Stimulated activated CD4-positive, alpha-beta T cell treated with anti-CD3 and anti-CD28 coated beads, TNF-alpha, amount 100 ng/mL, for 1 hour (primary cell): ENCODE measurements around the gene CSE1L.
"Not testable (repeated sequence)": the region's sequence is repeated elsewhere in the genome, so short reads cannot be mapped to it uniquely, and the experiment has no call there.

Source experiments
- DNase-seq, 3 donors: peaks; one replicate each; pipeline ENCODE4 v3.0.0-alpha.2; 2020; ENCODE audit warnings: low read depth in 3 of 3, low spot score in 1 of 3

The CSE1L gene

DNA sequence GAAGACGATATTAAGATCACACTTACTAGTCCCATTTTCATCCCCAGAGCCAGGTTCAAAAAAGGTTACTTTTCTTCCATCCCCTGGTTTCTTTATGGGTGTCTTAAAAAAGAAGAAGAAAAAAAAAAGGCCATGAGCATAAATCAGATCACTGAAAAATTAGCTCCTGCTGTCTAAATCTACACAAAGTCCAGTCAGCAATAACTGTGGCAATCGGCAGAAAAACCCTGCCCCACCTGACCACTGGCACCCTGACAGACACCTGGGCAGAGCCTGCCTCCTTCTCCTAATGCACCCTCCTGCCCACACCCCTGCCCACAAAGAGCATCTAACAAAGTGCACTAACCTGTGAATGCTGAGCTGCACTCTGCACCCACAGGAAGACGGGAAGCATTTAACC is 72.2 kb downstream of the CSE1L start:
- DNase-seq = no peak

DNA sequence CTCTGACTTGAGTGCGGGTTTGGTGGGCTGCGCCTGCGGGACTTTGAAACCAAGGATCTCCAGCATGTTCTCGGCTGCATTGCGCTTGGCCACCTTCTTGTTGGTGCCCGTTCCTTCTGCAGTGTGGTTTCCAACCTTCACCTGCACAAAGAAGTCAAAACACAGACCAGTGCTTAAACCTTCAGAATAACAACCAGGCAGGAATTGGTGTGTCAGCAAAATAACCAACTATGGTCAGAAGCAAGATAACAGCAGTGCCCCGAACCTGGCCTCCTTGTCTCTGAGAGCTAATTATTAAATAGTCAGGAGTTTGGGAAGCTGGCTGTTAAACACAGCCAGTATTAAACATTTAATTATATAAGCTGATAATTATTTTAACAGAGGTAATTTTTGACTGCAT is 73.9 kb downstream of the CSE1L start:
- DNase-seq = no peak

DNA sequence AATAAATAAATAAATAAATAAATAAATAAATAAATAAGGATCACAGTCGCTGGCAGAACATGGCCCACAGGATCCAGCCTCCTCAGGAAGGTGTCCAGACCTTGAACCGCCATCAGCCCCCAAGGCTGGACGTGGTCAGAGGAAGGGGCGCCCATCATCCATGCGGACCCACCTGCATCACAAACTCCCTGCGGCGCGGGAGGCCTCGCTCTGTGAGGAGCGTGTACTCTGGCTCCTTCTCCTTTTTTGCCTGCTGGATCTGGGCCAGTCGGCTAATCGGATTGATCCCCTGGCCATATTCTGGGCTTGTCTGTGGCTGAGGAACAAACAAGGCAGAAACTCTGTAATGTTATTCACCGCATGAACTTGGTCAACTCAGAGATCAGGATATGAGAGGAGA is 76.8 kb downstream of the CSE1L start:
- DNase-seq = no peak

DNA sequence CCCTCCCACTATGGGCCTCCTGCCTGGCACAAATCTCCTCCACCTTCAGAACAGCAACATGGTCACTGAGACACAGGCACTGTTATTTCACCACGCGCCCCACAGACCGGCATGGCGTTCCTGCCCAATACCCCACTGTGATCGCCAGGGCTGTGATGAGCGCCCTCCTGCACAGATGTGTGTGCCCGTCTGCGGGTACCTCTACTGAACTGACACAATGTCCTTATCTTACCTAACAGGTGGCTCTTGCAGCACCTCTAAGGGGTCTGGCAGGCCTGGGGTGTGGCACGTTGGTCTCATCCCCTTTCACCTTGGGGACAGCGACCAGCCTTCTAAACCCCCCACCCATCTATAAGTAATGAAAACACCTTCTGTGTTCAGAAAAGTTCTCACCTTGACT is 77.9 kb downstream of the CSE1L start:
- DNase-seq = no peak

DNA sequence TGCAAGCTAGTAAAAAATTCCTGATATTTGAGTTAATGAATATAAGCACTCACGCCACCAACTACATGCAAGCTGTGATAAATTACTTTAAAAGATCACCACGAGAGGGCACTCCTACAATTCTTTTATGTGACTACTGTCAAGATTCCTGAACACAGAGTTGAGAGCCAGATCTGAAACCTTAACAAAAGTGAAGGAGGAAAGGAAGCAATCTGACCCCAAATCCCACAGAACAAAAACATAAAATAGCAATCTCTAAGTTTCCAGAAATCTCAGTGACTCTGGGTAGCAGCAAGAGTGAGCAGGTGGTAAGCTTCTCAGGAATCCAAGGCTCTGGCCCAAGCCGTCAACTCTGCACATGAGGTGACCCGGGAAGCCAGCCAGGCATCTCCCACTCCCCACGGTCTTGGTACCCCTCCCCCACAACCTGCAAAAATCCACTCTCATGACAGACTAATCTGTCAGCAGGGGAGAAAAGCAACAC is 86.9 kb downstream of the CSE1L start:
- no peak for DNase-seq

DNA sequence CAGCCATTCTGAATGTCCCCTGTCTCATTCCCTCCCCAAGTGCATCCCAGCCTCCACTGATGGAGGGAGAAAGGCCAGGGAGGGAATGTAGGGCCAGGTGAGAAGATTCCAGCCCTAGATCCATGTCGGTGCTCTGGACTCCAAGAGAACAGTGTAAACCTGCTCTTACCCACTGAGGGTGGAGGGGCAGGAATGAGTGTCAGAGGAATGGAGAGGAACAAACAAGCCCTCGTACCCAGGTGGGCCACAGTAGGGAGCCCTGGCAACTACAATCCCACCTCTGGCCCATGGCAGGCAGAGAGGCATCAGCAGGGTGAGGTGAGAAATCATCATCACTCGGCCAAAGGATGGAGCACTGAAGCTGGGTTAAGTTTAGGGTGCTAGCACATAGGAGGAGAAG is 87.5 kb downstream of the CSE1L start:
- no peak for DNase-seq

DNA sequence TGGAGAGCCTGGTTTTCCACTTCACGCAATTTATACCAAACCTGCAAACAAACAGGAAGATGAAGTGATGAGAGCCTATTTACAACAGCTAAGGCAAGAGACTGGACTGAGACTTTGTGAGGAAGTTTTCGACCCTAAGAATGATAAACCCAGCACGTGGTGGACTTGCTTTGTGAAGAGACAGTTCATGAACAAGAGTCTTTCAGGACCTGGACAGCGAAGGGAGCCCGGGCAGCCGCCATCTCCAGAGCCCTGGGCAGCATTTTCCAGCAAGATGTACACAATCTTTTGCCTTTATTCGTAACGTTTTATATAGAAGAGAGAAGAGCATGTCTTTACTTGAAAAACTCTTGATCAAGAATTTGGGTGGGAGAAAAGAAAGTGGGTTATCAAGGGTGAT is 88.7 kb downstream of the CSE1L start:
- DNase-seq = not testable (repeated sequence)

DNA sequence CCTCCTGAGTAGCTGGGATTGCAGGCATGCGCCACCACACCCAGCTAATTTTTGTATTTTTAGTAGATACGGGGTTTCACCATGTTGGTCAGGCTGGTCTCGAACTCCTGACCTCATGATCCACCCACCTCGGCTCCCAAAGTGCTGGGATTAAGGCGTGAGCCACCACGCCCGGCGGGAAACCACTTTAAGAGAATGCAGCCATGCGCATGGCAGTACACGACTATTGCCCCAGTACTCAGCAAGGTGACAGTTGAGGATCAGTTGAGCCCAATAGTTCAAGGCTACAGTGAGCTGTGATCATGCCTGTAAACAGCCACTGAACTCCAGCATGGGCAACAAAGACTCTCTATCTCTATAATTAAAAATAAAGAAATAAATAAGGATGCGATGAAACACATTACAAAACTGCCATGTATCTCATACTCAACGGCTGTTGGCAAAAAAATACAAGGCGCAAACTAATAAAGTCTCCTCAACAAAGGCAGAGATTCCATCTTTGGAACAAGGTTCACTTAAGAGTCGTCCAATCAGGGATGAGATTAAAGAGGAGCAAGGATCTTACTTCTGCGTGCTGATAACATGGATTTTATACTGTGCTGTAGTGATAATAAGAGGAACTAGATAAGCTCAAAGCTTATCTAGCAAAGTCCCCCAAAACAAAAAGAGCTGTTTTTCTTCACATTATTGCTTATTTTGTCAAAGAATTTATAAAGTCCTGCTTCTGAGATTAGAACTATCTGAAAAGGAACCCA is 90.9 kb downstream of the CSE1L start:
- DNase-seq = no peak

DNA sequence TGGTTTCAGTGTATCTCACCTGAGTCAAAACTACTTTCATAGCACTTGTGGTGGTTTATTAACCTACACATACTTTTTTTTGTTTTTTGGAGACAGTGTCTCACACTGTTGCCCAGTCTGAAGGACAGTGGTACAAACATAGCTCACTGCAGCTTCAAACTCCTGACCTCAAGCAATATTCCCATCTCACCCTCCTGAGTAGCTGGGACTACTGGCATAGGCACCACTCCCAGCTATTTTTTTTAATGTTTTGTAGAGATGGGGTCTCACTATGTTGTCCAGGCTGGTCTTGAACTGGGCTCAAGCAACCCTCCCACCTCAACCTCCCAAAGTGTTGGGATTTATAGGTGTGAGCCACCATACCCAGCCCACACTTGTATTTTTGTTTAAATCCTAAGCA is 92.3 kb downstream of the CSE1L start:
- no peak for DNase-seq

DNA sequence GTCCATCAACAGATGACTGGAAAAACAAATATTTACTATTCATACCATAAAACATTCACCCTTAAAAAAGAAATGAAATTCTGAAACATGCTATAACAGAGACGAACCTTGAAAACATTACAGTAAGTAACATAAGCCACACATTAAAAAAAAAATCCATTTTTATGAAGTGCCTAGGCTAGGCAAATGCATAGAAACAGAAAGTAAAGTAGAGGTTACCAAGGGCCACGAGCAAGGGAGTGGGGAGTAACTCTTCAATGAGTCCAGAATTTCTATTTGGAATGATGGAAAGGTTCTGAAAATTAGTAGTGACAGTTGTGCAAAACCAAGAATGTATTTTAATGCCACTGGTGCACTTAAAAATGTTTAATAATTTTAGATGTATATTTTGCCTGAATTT is 94.3 kb downstream of the CSE1L start:
- DNase-seq = no peak

DNA sequence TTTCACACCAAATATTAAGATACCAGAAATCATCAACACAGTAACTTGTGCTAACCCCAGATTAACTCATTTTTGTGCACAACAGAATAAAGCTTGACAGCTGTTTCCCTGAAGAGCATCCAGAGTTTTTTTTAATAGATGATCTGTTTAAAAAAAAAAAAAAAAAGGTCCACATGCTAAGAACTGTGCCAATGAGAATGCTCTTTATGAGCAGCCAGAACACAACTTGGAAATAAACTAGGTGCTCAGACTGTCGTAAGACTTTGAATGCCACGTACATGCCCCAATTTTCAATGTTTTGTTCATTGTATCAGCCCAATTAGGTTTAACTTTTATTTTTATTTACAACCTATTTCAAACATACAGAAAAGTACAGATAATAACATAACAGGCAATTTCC is 94.7 kb downstream of the CSE1L start:
- DNase-seq = no peak
